Vagina (tissue), 2 donors: Measurements from ENCODE around the gene CD4. TPM values are rescaled to one million over a fixed set of nuclear protein-coding genes. Genes with fewer than 3 reads are reported as not detected.

Experiments
- DNase-seq, 2 donors: peaks; one replicate each; pipeline ENCODE4 v3.0.0-alpha.2; 2017; ENCODE audit errors: extremely low spot score in 2 of 2
- H3K27ac ChIP-seq: fragments of 200-600 bp; sonication (generic); one replicate; pipeline ENCODE4 v1.5.1; 2019
- H3K27me3 ChIP-seq: fragments of 200-600 bp; sonication (generic); one replicate; pipeline ENCODE4 v1.5.1; 2019
- H3K36me3 ChIP-seq, 2 donors: fragments of 200-600 bp; sonication (generic); one replicate each; pipeline ENCODE4 v1.5.1; 2017 to 2019
- H3K4me1 ChIP-seq: fragments of 200-600 bp; sonication (generic); one replicate; pipeline ENCODE4 v1.5.1; 2019
- H3K4me3 ChIP-seq, 2 donors: fragments of 200-600 bp; sonication (generic); 1 replicate in 1 of 2; 2 replicates in 1 of 2; pipeline ENCODE4 v1.5.1; 2016 to 2019
- H3K9me3 ChIP-seq: fragments of 200-600 bp; sonication (generic); one replicate; pipeline ENCODE4 v1.5.1; 2019
- POLR2A ChIP-seq, 2 donors: fragments of 450-650 bp; IDR thresholded peaks; one replicate each; pipeline ENCODE4 v1.6.1; 2017; ENCODE audit warnings: antibody characterized with exemption in 2 of 2, mild to moderate bottlenecking in 2 of 2, moderate library complexity in 2 of 2
- POLR2AphosphoS5 ChIP-seq, 2 donors: sonication (generic); formaldehyde crosslinking; IDR thresholded peaks; one replicate each; pipeline ENCODE4 v1.9.0; 2017; ENCODE audit warnings: antibody characterized with exemption in 2 of 2, mild to moderate bottlenecking in 2 of 2, low read depth in 1 of 2; ENCODE audit not compliant: insufficient read depth in 1 of 2
- intact Hi-C: fragments of 100-400 bp; cut with DNase I; formaldehyde crosslinking; loops from one replicate; pipeline ENCODE4 v1.15.1; 2023
- total RNA-seq: library from RNA; depleted of rRNA; stranded (reverse); fragments of >200 nt; gene quantifications from one replicate; pipeline ENCODE4 v1.2.3, GENCODE V29; 2016
- TF ChIP-seq, protein P1 (sequence below), 3 experiments: fragments of 450-650 bp in 2 of 3; fragments of 200-600 bp in 1 of 3; sonication (generic) in 1 of 3; IDR thresholded peaks; one replicate each; pipeline ENCODE4 v1.5.1; 2017 to 2019; ENCODE audit warnings: antibody characterized with exemption in 3 of 3, mild to moderate bottlenecking in 2 of 3, moderate library complexity in 2 of 3

CD4 gene
- total RNA-seq, 1 donor from 2014 or later = 14.2 TPM

DNA sequence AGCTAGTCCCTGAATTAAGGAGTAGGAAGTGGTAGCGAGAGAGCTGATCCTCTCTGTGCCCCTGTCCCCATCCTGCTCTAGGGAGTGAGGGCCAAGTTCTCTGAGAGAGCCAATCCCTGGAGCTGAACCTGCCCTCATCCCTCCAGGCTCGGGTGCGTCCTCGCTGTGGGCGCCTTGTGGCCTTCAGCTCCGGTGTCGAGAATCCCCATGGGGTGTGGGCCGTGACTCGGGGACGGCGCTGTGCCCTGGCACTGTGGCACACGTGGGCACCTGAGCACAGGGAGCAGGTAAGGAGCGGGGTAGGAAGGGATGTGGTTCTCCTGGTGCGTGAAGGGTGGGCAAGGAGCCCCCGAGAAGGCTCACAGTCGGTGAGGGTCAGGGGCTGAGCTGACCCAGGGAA is 49.5 kb downstream of the CD4 start:
- Histone ChIP-seq H3K9me3 (no peaks in the 10 kb centered on the region), H3K36me3 (peaks cover 0 to 17% of the 10 kb centered on the region in 2 donors), H3K4me1 (no peaks in the 10 kb centered on the region), H3K27ac (no peak overlapping the region), H3K4me3 (no peak overlapping the region), H3K27me3 (no peaks in the 10 kb centered on the region)
- intact Hi-C loops = no loop called here
- TF ChIP-seq, protein P1, sequence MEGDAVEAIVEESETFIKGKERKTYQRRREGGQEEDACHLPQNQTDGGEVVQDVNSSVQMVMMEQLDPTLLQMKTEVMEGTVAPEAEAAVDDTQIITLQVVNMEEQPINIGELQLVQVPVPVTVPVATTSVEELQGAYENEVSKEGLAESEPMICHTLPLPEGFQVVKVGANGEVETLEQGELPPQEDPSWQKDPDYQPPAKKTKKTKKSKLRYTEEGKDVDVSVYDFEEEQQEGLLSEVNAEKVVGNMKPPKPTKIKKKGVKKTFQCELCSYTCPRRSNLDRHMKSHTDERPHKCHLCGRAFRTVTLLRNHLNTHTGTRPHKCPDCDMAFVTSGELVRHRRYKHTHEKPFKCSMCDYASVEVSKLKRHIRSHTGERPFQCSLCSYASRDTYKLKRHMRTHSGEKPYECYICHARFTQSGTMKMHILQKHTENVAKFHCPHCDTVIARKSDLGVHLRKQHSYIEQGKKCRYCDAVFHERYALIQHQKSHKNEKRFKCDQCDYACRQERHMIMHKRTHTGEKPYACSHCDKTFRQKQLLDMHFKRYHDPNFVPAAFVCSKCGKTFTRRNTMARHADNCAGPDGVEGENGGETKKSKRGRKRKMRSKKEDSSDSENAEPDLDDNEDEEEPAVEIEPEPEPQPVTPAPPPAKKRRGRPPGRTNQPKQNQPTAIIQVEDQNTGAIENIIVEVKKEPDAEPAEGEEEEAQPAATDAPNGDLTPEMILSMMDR (IDR thresholded peaks at IDR 0.05) = no peak
- TF ChIP-seq POLR2A (IDR thresholded peaks at IDR 0.05) (no peak), POLR2AphosphoS5 (IDR thresholded peaks at IDR 0.05; ENCODE audit: insufficient read depth in 1 of 2, low read depth in 1 of 2) (no peak)
- DNase-seq = no peak

DNA sequence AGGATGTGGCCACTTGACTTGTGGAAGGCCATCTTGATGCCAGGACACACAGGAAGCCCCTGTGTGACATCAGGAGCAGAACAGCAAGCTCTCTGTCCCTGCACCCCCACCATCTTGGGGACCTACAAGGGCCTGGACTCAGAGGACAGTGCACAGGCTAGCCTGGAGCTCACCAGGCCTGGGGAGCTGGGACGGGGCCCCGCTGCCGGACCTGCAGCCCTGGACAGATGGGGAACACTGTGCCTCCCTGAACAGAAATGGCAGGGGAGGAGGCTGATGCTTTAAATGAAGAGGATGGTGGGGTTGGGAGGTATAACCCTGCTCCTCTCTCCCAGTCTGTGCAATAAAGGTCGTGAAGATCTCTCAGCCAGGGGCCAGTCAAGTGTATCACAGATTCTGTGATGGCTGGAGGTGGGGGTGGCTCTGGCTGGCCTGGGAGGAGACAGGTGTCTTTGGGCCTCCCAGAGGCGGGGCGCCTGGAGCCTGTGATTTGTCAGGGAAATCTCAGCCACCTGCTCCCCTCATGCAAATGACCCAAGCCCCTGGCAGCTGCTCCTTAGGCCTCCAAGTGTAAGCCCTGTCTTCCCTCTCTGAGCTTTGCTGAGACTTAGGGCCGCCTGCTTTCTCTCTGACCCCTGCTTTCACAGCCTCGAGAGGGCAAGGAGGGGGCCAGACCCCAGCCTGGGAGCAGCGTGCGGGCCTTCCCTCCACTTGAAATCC is 50.3 kb downstream of the CD4 start:
- TF ChIP-seq POLR2A (IDR thresholded peaks at IDR 0.05) (no peak), POLR2AphosphoS5 (IDR thresholded peaks at IDR 0.05; ENCODE audit: insufficient read depth in 1 of 2, low read depth in 1 of 2) (no peak)
- TF ChIP-seq, protein P1 (IDR thresholded peaks at IDR 0.05) = no peak
- Histone ChIP-seq H3K4me3 (no peak overlapping the region), H3K9me3 (no peaks in the 10 kb centered on the region), H3K27me3 (no peaks in the 10 kb centered on the region), H3K4me1 (no peaks in the 10 kb centered on the region), H3K36me3 (peaks cover 0 to 13% of the 10 kb centered on the region in 2 donors), H3K27ac (no peak overlapping the region)
- no peak for DNase-seq
- intact Hi-C loops = no loop called here

DNA sequence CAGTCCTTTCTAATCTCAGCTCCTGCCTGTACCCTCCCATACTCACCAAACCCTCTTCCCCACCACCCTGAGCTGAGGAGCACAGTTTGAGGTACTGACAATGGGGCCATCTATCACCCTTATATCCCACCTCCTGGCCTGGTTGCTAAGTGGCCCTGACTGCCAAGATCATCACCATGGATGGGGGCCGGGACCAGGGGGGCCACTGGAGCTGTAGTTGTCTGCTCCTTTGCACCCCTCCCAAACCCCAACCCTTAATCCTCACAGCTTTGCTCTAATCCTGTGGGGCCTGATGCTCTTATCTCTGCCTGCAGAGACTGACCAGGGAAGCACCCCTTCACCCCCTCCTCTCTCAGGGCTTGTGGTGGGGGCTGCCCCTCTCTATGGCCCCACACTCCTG is 51.0 kb downstream of the CD4 start:
- Histone ChIP-seq H3K4me3 (no peak overlapping the region), H3K9me3 (no peaks in the 10 kb centered on the region), H3K27ac (no peak overlapping the region), H3K4me1 (no peaks in the 10 kb centered on the region), H3K27me3 (no peaks in the 10 kb centered on the region), H3K36me3 (peaks cover 0 to 19% of the 10 kb centered on the region in 2 donors)
- intact Hi-C loops = no loop called here
- TF ChIP-seq, protein P1 (IDR thresholded peaks at IDR 0.05) = no peak
- TF ChIP-seq POLR2A (IDR thresholded peaks at IDR 0.05) (no peak), POLR2AphosphoS5 (IDR thresholded peaks at IDR 0.05; ENCODE audit: insufficient read depth in 1 of 2, low read depth in 1 of 2) (no peak)
- DNase-seq = no peak

DNA sequence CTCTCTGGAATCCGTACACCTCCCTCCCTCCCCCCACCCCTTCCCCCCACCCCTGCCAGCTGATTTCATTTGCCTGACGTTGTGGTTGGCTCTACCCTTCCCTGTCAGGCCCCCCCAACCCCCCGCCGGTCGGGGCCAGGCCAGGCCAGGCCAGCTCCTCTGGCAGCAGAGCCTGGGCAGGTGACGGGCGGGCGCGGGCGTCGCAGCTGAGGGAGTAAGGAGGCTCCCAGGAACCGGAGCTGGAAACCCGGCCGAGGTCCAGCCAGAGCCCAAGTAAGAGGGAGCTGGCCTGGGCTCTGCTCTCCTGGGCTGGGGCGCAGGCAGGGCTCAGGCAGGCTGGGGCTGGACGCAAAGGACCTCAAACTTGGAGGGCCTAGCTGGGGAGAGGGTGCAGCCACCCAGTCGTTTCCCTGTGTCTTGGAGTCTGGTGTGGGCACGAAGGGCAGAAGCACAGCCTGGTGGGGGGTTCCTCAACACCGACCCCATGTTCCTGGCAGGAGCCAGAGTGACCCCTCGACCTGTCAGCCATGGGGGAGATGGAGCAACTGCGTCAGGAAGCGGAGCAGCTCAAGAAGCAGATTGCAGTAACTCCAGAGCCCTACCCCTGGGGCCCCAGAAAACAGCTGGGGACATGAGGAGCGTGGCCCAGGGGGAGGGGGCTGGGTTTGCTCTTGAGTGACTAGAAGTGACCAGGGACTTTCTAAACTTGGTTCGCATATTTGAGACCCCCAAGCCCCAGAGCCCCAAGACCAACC is 51.6 kb downstream of the CD4 start, which contains the start of gene GNB3:
TSS of gene GNB3 (plus strand) at position 165 of the 755 bp plus-strand sequence. CDS start at position 528, 363 bp downstream.
- Histone ChIP-seq H3K27ac (no peak within 1 kb of the TSS), H3K27me3 (no peaks in the 10 kb centered on the region), H3K4me1 (no peaks in the 10 kb centered on the region), H3K36me3 (peaks cover 0 to 25% of the 10 kb centered on the region in 2 donors), H3K4me3 (no peak within 1 kb of the TSS), H3K9me3 (no peaks in the 10 kb centered on the region)
- intact Hi-C loops = no loop called here
- no peak for DNase-seq
- TF ChIP-seq POLR2AphosphoS5 (IDR thresholded peaks at IDR 0.05; ENCODE audit: insufficient read depth in 1 of 2, low read depth in 1 of 2) = no peak
- TF ChIP-seq, protein P1 (IDR thresholded peaks at IDR 0.05) = no peak
- no peak for TF ChIP-seq POLR2A (IDR thresholded peaks at IDR 0.05)
